ENCODE data around the gene SETX. TPM values are rescaled to one million over a fixed set of nuclear protein-coding genes. Genes with fewer than 3 reads are reported as not detected.

SETX gene
- total RNA-seq, 1 donor from 2014 or later, result 45.6 TPM

DNA sequence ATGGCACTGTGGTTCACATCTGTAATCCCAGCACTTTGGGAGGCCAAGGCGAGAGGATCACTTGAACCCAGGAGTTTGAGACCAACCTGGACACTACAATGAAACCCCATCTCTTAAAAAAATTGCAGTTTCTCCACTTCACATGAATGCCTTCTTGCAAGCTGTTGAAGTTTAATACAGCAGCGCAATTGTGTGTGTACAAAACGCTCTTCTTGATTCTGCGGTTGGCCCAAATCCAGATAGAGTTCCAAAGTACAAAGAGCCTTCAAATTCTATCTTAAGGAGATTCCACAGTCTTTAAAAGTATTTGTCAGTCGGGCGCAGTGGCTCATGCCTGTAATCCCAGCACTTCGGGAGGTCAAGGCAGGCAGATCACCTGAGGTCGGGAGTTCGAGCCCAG, 9.3 kb upstream of the SETX start:
- H3K36me3 Mint-ChIP-seq (ENCODE audit: low read depth, unreplicated experiment), result no peaks in the 10 kb centered on the region
- Histone ChIP-seq H3K4me1 (ENCODE audit: insufficient read depth, low read length) (no peaks in the 10 kb centered on the region), H3K27me3 (ENCODE audit: insufficient read depth, low read length) (no peaks in the 10 kb centered on the region), H3K27ac (ENCODE audit: low read depth, low read length) (no peak overlapping the region), H3K4me2 (ENCODE audit: low read length) (no peak overlapping the region), H4K20me1 (ENCODE audit: insufficient read depth, low read length) (no peaks in the 10 kb centered on the region), H3K4me3 (ENCODE audit: insufficient read depth, low read depth, low read length) (no peak overlapping the region), H3K36me3 (ENCODE audit: insufficient read depth, low read length) (no peaks in the 10 kb centered on the region), H3K9me3 (ENCODE audit: insufficient read depth, low read depth, low read length) (no peaks in the 10 kb centered on the region), H3K79me2 (ENCODE audit: insufficient read depth, low read length) (no peaks in the 10 kb centered on the region), H2AFZ (ENCODE audit: low read depth, low read length) (no peak overlapping the region), H3K9ac (ENCODE audit: low read length) (no peak overlapping the region)
- H3K4me3 Mint-ChIP-seq (ENCODE audit: unreplicated experiment), result no peak overlapping the region
- no peaks in the 10 kb centered on the region for H3K27me3 Mint-ChIP-seq (ENCODE audit: low read depth, unreplicated experiment)
- H3K9me3 Mint-ChIP-seq (ENCODE audit: unreplicated experiment), result no peaks in the 10 kb centered on the region
- DNase-seq (ENCODE audit: low read depth), result no peak
- H3K27ac Mint-ChIP-seq (ENCODE audit: unreplicated experiment), result no peak overlapping the region
- TF ChIP-seq, protein P1, sequence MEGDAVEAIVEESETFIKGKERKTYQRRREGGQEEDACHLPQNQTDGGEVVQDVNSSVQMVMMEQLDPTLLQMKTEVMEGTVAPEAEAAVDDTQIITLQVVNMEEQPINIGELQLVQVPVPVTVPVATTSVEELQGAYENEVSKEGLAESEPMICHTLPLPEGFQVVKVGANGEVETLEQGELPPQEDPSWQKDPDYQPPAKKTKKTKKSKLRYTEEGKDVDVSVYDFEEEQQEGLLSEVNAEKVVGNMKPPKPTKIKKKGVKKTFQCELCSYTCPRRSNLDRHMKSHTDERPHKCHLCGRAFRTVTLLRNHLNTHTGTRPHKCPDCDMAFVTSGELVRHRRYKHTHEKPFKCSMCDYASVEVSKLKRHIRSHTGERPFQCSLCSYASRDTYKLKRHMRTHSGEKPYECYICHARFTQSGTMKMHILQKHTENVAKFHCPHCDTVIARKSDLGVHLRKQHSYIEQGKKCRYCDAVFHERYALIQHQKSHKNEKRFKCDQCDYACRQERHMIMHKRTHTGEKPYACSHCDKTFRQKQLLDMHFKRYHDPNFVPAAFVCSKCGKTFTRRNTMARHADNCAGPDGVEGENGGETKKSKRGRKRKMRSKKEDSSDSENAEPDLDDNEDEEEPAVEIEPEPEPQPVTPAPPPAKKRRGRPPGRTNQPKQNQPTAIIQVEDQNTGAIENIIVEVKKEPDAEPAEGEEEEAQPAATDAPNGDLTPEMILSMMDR (IDR thresholded peaks at IDR 0.05; ENCODE audit: insufficient read depth, low read depth, low read length), result no peak
- no peak for TF ChIP-seq EZH2 (IDR thresholded peaks at IDR 0.05; ENCODE audit: insufficient read depth, low read length)
- no peaks in the 10 kb centered on the region for H3K4me1 Mint-ChIP-seq (ENCODE audit: low read depth, unreplicated experiment)
- no peak for FAIRE-seq

DNA sequence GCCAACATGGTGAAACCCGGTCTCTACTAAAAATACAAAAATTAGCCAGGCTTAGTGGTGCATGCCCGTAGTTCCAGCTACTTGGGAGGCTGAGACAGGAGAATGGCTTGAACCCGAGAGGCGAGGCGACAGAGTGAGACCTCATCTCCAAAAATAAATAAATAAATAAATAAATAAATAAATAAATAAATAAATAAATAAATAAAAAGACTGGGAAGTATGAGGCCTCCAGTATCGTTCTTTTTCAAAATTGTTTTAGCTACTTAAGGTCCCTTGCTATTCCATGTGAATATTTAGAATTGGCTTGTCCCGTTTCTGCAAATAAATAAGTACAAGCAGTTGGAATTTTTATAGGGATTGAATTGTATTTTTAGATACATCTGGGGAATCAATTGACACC, 3.0 kb upstream of the SETX start:
- H3K4me1 Mint-ChIP-seq (ENCODE audit: low read depth, unreplicated experiment), result peaks cover 8% of the 10 kb centered on the region
- H3K4me3 Mint-ChIP-seq (ENCODE audit: unreplicated experiment), result no peak overlapping the region
- Histone ChIP-seq H3K9me3 (ENCODE audit: insufficient read depth, low read depth, low read length) (no peaks in the 10 kb centered on the region), H2AFZ (ENCODE audit: low read depth, low read length) (no peak overlapping the region), H3K9ac (ENCODE audit: low read length) (no peak overlapping the region), H4K20me1 (ENCODE audit: insufficient read depth, low read length) (peaks cover 13% of the 10 kb centered on the region), H3K4me3 (ENCODE audit: insufficient read depth, low read depth, low read length) (no peak overlapping the region), H3K4me2 (ENCODE audit: low read length) (no peak overlapping the region), H3K79me2 (ENCODE audit: insufficient read depth, low read length) (peaks cover 20% of the 10 kb centered on the region), H3K4me1 (ENCODE audit: insufficient read depth, low read length) (peaks cover 12% of the 10 kb centered on the region), H3K36me3 (ENCODE audit: insufficient read depth, low read length) (peaks cover 3% of the 10 kb centered on the region), H3K27ac (ENCODE audit: low read depth, low read length) (no peak overlapping the region), H3K27me3 (ENCODE audit: insufficient read depth, low read length) (no peaks in the 10 kb centered on the region)
- H3K27ac Mint-ChIP-seq (ENCODE audit: unreplicated experiment), result no peak overlapping the region
- no peaks in the 10 kb centered on the region for H3K27me3 Mint-ChIP-seq (ENCODE audit: low read depth, unreplicated experiment)
- no peak for TF ChIP-seq EZH2 (IDR thresholded peaks at IDR 0.05; ENCODE audit: insufficient read depth, low read length)
- TF ChIP-seq, protein P1 (IDR thresholded peaks at IDR 0.05; ENCODE audit: insufficient read depth, low read depth, low read length), result no peak
- no peaks in the 10 kb centered on the region for H3K9me3 Mint-ChIP-seq (ENCODE audit: unreplicated experiment)
- no peak for DNase-seq (ENCODE audit: low read depth)
- peaks cover 4% of the 10 kb centered on the region for H3K36me3 Mint-ChIP-seq (ENCODE audit: low read depth, unreplicated experiment)
- no peak for FAIRE-seq

DNA sequence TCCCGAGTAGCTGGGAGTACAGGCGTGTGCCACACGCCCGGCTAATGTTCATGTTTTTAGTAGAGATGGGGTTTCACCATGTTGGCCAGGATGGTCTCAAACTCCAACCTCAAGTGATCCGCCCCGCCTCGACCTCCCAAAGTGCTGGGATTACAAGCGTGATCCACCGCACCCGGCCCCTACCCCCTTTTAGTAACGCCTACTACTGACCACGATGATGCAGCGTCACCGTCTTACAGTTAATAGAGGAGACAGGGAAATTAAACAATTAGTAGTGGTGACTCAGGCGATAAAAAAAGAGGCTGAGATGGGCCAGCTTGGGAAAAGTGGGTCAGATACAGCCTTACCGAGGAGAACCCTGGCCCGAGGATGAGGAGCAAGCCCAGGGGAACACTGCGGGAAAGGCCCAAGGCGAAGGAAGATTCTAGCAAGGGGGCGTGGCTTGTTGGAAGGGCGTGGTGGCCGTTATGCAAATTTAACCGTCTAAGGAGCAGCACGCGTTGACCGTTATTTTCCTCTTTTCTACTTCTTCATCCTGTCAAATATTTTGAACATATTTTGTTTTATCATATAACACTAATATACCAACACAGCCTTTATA, 1.6 kb upstream of the SETX start:
- H3K27me3 Mint-ChIP-seq (ENCODE audit: low read depth, unreplicated experiment), result no peaks in the 10 kb centered on the region
- Histone ChIP-seq H4K20me1 (ENCODE audit: insufficient read depth, low read length) (peaks cover 26% of the 10 kb centered on the region), H2AFZ (ENCODE audit: low read depth, low read length) (no peak overlapping the region), H3K27ac (ENCODE audit: low read depth, low read length) (no peak overlapping the region), H3K9me3 (ENCODE audit: insufficient read depth, low read depth, low read length) (no peaks in the 10 kb centered on the region), H3K27me3 (ENCODE audit: insufficient read depth, low read length) (no peaks in the 10 kb centered on the region), H3K4me3 (ENCODE audit: insufficient read depth, low read depth, low read length) (no peak overlapping the region), H3K79me2 (ENCODE audit: insufficient read depth, low read length) (peaks cover 33% of the 10 kb centered on the region), H3K9ac (ENCODE audit: low read length) (no peak overlapping the region), H3K4me1 (ENCODE audit: insufficient read depth, low read length) (peaks cover 12% of the 10 kb centered on the region), H3K36me3 (ENCODE audit: insufficient read depth, low read length) (peaks cover 15% of the 10 kb centered on the region), H3K4me2 (ENCODE audit: low read length) (no peak overlapping the region)
- no peak for FAIRE-seq
- H3K36me3 Mint-ChIP-seq (ENCODE audit: low read depth, unreplicated experiment), result peaks cover 6% of the 10 kb centered on the region
- H3K4me3 Mint-ChIP-seq (ENCODE audit: unreplicated experiment), result peak overlapping the region; percentile 41
- peaks cover 14% of the 10 kb centered on the region for H3K4me1 Mint-ChIP-seq (ENCODE audit: low read depth, unreplicated experiment)
- no peaks in the 10 kb centered on the region for H3K9me3 Mint-ChIP-seq (ENCODE audit: unreplicated experiment)
- no peak for TF ChIP-seq EZH2 (IDR thresholded peaks at IDR 0.05; ENCODE audit: insufficient read depth, low read length)
- TF ChIP-seq, protein P1 (IDR thresholded peaks at IDR 0.05; ENCODE audit: insufficient read depth, low read depth, low read length), result no peak
- DNase-seq (ENCODE audit: low read depth), result no peak
- H3K27ac Mint-ChIP-seq (ENCODE audit: unreplicated experiment), result no peak overlapping the region

All from astrocyte (in vitro differentiated cells and primary cell).